OCI-LY7 (cell line): ENCODE data around the gene VANGL1.

Experiments
- EZH2phosphoT487 ChIP-seq: fragments of 200-600 bp; sonication (generic); IDR thresholded peaks from 2 replicates; pipeline ENCODE4 v1.6.1; 2018; ENCODE audit warnings: low read depth, borderline replicate concordance, mild to moderate bottlenecking, mixed run types, antibody characterized with exemption, low read length, moderate library complexity, mixed read lengths
- TF ChIP-seq, protein P1 (sequence below): fragments of 200-600 bp; sonication (generic); conservative IDR thresholded peaks from 2 replicates; pipeline ENCODE4 v1.5.1; 2014; ENCODE audit warnings: mild to moderate bottlenecking, antibody characterized with exemption, low read length, moderate library complexity, mixed read lengths

DNA sequence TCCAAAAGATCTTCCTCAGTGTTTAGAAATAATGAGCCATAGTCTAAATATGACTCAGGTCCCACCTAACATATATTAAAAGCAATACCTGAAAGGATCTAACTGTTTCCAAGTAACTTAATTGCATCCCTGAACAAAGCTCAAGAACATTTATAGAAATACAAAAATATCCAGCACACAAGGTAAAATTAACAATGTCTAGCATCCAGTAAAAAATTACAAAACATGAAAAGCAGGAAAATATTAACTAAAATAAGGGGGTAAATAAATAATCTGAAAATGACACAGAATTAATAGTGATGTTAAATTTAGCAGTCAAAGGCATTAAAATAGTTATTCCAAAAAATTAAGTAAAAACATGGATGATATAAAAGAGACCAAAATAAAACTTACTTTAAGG, 21.3 kb upstream of the VANGL1 start:
- TF ChIP-seq, protein P1, sequence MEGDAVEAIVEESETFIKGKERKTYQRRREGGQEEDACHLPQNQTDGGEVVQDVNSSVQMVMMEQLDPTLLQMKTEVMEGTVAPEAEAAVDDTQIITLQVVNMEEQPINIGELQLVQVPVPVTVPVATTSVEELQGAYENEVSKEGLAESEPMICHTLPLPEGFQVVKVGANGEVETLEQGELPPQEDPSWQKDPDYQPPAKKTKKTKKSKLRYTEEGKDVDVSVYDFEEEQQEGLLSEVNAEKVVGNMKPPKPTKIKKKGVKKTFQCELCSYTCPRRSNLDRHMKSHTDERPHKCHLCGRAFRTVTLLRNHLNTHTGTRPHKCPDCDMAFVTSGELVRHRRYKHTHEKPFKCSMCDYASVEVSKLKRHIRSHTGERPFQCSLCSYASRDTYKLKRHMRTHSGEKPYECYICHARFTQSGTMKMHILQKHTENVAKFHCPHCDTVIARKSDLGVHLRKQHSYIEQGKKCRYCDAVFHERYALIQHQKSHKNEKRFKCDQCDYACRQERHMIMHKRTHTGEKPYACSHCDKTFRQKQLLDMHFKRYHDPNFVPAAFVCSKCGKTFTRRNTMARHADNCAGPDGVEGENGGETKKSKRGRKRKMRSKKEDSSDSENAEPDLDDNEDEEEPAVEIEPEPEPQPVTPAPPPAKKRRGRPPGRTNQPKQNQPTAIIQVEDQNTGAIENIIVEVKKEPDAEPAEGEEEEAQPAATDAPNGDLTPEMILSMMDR: no peak
- no peak for TF ChIP-seq EZH2phosphoT487
